ENCODE measurements around the gene CCDC39. TPM values are rescaled to one million over a fixed set of nuclear protein-coding genes. Genes with fewer than 3 reads are reported as not detected.
A peak's percentile ranks its signal among the peaks of the same experiment; 100 is the strongest.

The CCDC39 gene
- total and polyA plus RNA-seq, 2 of the 4 experiments (the other 2 are of a cell fraction): not detected

DNA sequence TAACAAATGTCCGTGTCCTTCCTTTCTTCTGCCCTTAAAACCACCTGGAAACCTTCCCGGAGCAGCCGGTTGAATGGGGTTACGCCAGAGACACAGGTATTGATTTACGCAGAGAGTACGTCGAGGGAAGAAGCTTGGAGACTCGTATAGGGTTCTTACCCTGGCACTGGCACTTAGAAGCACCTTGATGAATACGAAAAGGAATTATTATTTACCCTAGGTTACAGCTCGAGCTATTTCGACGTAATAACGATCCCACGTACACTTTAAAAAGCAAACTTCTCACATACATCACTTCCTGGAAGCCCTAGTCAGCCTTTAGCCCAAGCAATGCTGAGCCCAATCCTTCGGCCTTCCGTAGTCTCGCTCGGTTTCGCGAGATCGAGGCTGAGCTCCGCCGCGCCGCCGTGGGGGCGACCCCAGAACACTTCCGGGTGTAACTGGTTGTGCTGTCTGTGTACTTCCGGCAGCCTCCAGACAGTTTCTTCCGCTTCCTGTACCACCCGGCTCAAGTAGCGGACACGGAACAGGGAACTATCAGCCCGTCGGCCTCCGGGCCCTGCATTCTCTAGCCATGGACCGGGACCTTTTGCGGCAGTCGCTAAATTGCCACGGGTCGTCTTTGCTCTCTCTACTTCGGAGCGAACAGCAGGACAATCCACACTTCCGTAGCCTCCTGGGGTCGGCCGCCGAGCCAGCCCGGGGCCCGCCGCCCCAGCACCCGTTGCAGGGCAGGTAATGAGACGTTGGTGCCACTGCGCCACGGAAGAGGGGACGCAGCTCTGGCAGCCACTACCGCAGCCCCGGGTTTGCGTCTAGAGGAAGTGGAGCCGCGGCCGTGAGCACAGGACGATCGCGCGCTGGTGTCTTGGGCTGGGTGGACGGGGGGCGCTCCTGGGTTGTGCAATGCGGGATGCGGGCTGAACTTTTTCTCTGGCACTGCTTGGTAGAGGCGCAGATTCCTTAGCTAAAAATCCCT is 77.3 kb downstream of the CCDC39 start, which contains the start of gene TTC14:
Gene TTC14, plus strand, starts transcription at position 476 of the 979 bp plus-strand sequence. Its CDS starts 99 bp downstream, at position 575.
- Histone ChIP-seq H3K9me1 (ENCODE audit: insufficient read depth, low read length) (no peaks in the 10 kb centered on the region), H4K20me1 (ENCODE audit: insufficient read depth, low read length) (no peaks in the 10 kb centered on the region), H2BK15ac (ENCODE audit: low read depth, low read length) (no peak within 1 kb of the TSS), H3K4me1 (ENCODE audit: control insufficient read depth, insufficient read depth, low read length) (no peaks in the 10 kb centered on the region), H2AK9ac (replicated peaks; ENCODE audit: low read depth, low read length, poor library complexity) (peak within 1 kb of the TSS; percentile 65), H3K27me3 (ENCODE audit: control insufficient read depth, insufficient read depth, low read length) (no peaks in the 10 kb centered on the region), H4K91ac (ENCODE audit: insufficient read depth, low read depth, low read length) (peak within 1 kb of the TSS; percentile 19; the same call in 1 of the 2 replicates), H2AK5ac (ENCODE audit: low read depth, low read length) (no peak within 1 kb of the TSS), H3K56ac (ENCODE audit: extremely low read depth, insufficient read depth, low read length) (peak within 1 kb of the TSS; percentile 67), H3K14ac (replicated peaks; ENCODE audit: low read depth, low read length) (peak within 1 kb of the TSS; percentile 39), H3K4me2 (ENCODE audit: low read depth, low read length) (peak within 1 kb of the TSS; percentile 80), H3K9ac (ENCODE audit: low read depth, low read length) (peak within 1 kb of the TSS; percentile 82), H2BK5ac (ENCODE audit: low read depth, low read length, poor library complexity, severe bottlenecking) (peak within 1 kb of the TSS; percentile 41), H2BK20ac (ENCODE audit: low read depth, low read length) (no peak within 1 kb of the TSS), H3K27ac (ENCODE audit: insufficient read depth, low read length) (peak within 1 kb of the TSS; percentile 79), H4K5ac (ENCODE audit: low read depth, low read length) (peak within 1 kb of the TSS; percentile 91), H3K4ac (ENCODE audit: low read depth, low read length) (peak within 1 kb of the TSS; percentile 71), H3K9me3 (ENCODE audit: control insufficient read depth, insufficient read depth, low read length) (no peaks in the 10 kb centered on the region), H2AFZ (replicated peaks; ENCODE audit: low read length, poor library complexity) (peak within 1 kb of the TSS; percentile 93), H3K79me1 (ENCODE audit: low read depth in 1 of 2, low read length in 2 of 2) (peaks cover 6 to 12% of the 10 kb centered on the region in 2 experiments; a peak in 3 of 4 replicates), H3K36me3 (ENCODE audit: control insufficient read depth, insufficient read depth, low read length) (peaks cover 7% of the 10 kb centered on the region; the same call in 1 of the 2 replicates), H4K8ac (ENCODE audit: low read depth in 2 of 2, low read length in 2 of 2) (peak within 1 kb of the TSS; percentile 97 to 99), H2BK120ac (ENCODE audit: low read depth, low read length) (peak within 1 kb of the TSS; percentile 3; the same call in 1 of the 2 replicates), H3K18ac (ENCODE audit: low read depth, low read length) (peak within 1 kb of the TSS; percentile 25; the same call in 1 of the 2 replicates), H3K4me3 (ENCODE audit: insufficient read depth, low read depth, low read length) (peak within 1 kb of the TSS; percentile 77), H3K23ac (ENCODE audit: low read depth, low read length) (peak within 1 kb of the TSS; percentile 35)
- intact Hi-C loops (cut with micrococcal nuclease) (loop anchor here (1.0 to 2.0 kb wide), 3 partner anchors 77 to 834 kb away; partner anchors contain the start of gene CCDC39), in situ Hi-C loops (cut with MboI; ENCODE audit: low sequenced_read_pairs) (loop anchor here (25.0 kb wide), 1 partner anchor 790 kb away; no protein-coding TSS in a partner anchor), dilution Hi-C loops (cut with HindIII; ENCODE audit: low sequenced_read_pairs, unreplicated experiment) (no loop called here)
- ATAC-seq (ENCODE audit: low read depth) (peak; percentile 98), DNase-seq (peak; percentile 94)
- POLR2A ChIA-PET (ENCODE audit: unreplicated experiment): interaction anchor here (0.6 to 1.7 kb wide), 3 partner anchors 10 to 480 kb away, joined by 3 to 5 read pairs (median 4); no protein-coding TSS in a partner anchor
- CTCF ChIA-PET: interaction anchor here (1.1 kb wide), 1 partner anchor 791 kb away, joined by 3 read pairs; no protein-coding TSS in a partner anchor
- WGBS, 2 experiments (ENCODE audit: extremely low coverage in 2 of 2, insufficient read length in 1 of 2): 1% methylated on average over 15 of the region's 70 CpGs; no CpG with 5 or more reads in 1 of the 2 experiments
- TSS peak; percentile 84 for BruUV-seq (replicated peaks)
- TF ChIP-seq MAFK (IDR thresholded peaks at IDR 0.05; ENCODE audit: low read depth, low read length) (no peak), RAD21 (IDR thresholded peaks at IDR 0.05; ENCODE audit: low read length) (no peak; the same call in 1 of the 2 replicates), RFX5 (IDR thresholded peaks at IDR 0.05; ENCODE audit: low read depth, low read length) (no peak), NFE2L2 (IDR thresholded peaks at IDR 0.05; ENCODE audit: low read depth, low read length) (no peak), BHLHE40 (IDR thresholded peaks at IDR 0.05; ENCODE audit: low read depth, low read length) (no peak), FOS (IDR thresholded peaks at IDR 0.05; ENCODE audit: low read depth, low read length) (no peak), MAZ (IDR thresholded peaks at IDR 0.05; ENCODE audit: borderline replicate concordance, low read depth, low read length) (peak; percentile 93), POLR2A (IDR thresholded peaks at IDR 0.05; ENCODE audit: low read depth, low read length) (peak; percentile 59; the same call in 1 of the 2 replicates), RCOR1 (IDR thresholded peaks at IDR 0.05; ENCODE audit: insufficient replicate concordance, low read length) (no peak), SMC3 (IDR thresholded peaks at IDR 0.05; ENCODE audit: low read depth, low read length) (no peak), CHD1 (IDR thresholded peaks at IDR 0.05; ENCODE audit: low read depth, low read length) (no peak), CEBPB (IDR thresholded peaks at IDR 0.05; ENCODE audit: low read depth, low read length) (peak; percentile 92)
- TF ChIP-seq, protein P1, sequence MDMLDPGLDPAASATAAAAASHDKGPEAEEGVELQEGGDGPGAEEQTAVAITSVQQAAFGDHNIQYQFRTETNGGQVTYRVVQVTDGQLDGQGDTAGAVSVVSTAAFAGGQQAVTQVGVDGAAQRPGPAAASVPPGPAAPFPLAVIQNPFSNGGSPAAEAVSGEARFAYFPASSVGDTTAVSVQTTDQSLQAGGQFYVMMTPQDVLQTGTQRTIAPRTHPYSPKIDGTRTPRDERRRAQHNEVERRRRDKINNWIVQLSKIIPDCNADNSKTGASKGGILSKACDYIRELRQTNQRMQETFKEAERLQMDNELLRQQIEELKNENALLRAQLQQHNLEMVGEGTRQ (IDR thresholded peaks at IDR 0.05; ENCODE audit: low read depth, low read length): no peak
- TF ChIP-seq, protein P2, sequence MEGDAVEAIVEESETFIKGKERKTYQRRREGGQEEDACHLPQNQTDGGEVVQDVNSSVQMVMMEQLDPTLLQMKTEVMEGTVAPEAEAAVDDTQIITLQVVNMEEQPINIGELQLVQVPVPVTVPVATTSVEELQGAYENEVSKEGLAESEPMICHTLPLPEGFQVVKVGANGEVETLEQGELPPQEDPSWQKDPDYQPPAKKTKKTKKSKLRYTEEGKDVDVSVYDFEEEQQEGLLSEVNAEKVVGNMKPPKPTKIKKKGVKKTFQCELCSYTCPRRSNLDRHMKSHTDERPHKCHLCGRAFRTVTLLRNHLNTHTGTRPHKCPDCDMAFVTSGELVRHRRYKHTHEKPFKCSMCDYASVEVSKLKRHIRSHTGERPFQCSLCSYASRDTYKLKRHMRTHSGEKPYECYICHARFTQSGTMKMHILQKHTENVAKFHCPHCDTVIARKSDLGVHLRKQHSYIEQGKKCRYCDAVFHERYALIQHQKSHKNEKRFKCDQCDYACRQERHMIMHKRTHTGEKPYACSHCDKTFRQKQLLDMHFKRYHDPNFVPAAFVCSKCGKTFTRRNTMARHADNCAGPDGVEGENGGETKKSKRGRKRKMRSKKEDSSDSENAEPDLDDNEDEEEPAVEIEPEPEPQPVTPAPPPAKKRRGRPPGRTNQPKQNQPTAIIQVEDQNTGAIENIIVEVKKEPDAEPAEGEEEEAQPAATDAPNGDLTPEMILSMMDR (conservative IDR thresholded peaks at IDR 0.05; ENCODE audit: low read depth, low read length): no peak
